Stimulated activated CD8-positive, alpha-beta memory T cell treated with anti-CD3 and anti-CD28 coated beads, Interleukin-4, amount 100 ng/mL, for 48 hours (primary cell): ENCODE data around the gene BORCS8.
A peak's percentile ranks its signal among the peaks of the same experiment; 100 is the strongest.
"Not testable (repeated sequence)": the region's sequence is repeated elsewhere in the genome, so short reads cannot be mapped to it uniquely, and the experiment has no call there.

ENCODE experiments used
- DNase-seq: peaks from one replicate; pipeline ENCODE4 v3.0.0-alpha.2; 2020

Gene BORCS8

GRCh38 chr19:19147344-19147743 lies 44.6 kb downstream of the BORCS8 start:
- DNase-seq = no peak

- DNase-seq = no peak
Observed at GRCh38 chr19:19146865-19147264, 45.1 kb downstream of the BORCS8 start.

GRCh38 chr19:19145684-19146608 lies 46.0 kb downstream of the BORCS8 start:
- peak; percentile 98 for DNase-seq

GRCh38 chr19:19145281-19145680 lies 46.7 kb downstream of the BORCS8 start:
- no peak for DNase-seq

- no peak for DNase-seq
Observed at GRCh38 chr19:19142347-19142746, 49.6 kb downstream of the BORCS8 start.

GRCh38 chr19:19140476-19140875 lies 51.5 kb downstream of the BORCS8 start:
- no peak for DNase-seq

- no peak for DNase-seq
Observed at GRCh38 chr19:19139876-19140229, 52.1 kb downstream of the BORCS8 start.

- peak; percentile 96 for DNase-seq
Observed at GRCh38 chr19:19138109-19138981, 53.6 kb downstream of the BORCS8 start, which contains the start of gene TMEM161A. TMEM161A (minus strand) TSS chr19:19138478; CDS start chr19:19138428, 50 bp downstream.

GRCh38 chr19:19137556-19138108 lies 54.3 kb downstream of the BORCS8 start:
- DNase-seq = peak; percentile 35

- DNase-seq = not testable (repeated sequence)
Observed at GRCh38 chr19:19135713-19136112, 56.2 kb downstream of the BORCS8 start.

- peak; percentile 62 for DNase-seq
Observed at GRCh38 chr19:19134687-19135158, 57.2 kb downstream of the BORCS8 start.

GRCh38 chr19:19133985-19134384 lies 58.0 kb downstream of the BORCS8 start:
- no peak for DNase-seq

GRCh38 chr19:19132912-19133311 lies 59.0 kb downstream of the BORCS8 start:
- no peak for DNase-seq

GRCh38 chr19:19131989-19132388 lies 60.0 kb downstream of the BORCS8 start:
- DNase-seq = no peak
